Neural cell (in vitro differentiated cells): ENCODE measurements around the gene USP13. TPM values are rescaled to one million over a fixed set of nuclear protein-coding genes. Genes with fewer than 3 reads are reported as not detected.

Source experiments
- H2AFZ ChIP-seq: fragments of 200-600, 300-800 bp; sonication (generic), shearing (Covaris generic); 2 replicates; pipeline ENCODE4 v1.6.0; 2014; ENCODE audit warnings: low read depth, mild to moderate bottlenecking, antibody characterized with exemption, low read length, moderate library complexity
- H3F3A ChIP-seq: fragments of 200-600 bp; shearing (Covaris generic); 2 replicates; pipeline ENCODE4 v1.6.1; 2016; ENCODE audit warnings: mild to moderate bottlenecking, moderate library complexity, mixed read lengths, antibody characterized with exemption, low read length; ENCODE audit not compliant: insufficient read depth, poor library complexity, severe bottlenecking
- H3K27ac ChIP-seq: fragments of 200-600, 300-800 bp; sonication (generic), shearing (Covaris generic); 2 replicates; pipeline ENCODE4 v1.5.1; 2014; ENCODE audit warnings: mild to moderate bottlenecking, low read length, moderate library complexity
- H3K27me3 ChIP-seq: fragments of 300-800, 200-600 bp; sonication (generic), shearing (Covaris generic); 2 replicates; pipeline ENCODE4 v1.6.0; 2014; ENCODE audit warnings: mild to moderate bottlenecking, low read depth, low read length, moderate library complexity; ENCODE audit not compliant: insufficient read depth
- H3K36me3 ChIP-seq: fragments of 300-800, 200-600 bp; sonication (generic), shearing (Covaris generic); 2 replicates; pipeline ENCODE4 v1.5.1; 2014; ENCODE audit warnings: mild to moderate bottlenecking, antibody characterized with exemption, low read length, moderate library complexity; ENCODE audit not compliant: insufficient read depth
- H3K4me2 ChIP-seq: fragments of 300-800, 200-600 bp; sonication (generic), shearing (Covaris generic); 2 replicates; pipeline ENCODE4 v1.6.0; 2014; ENCODE audit warnings: mild to moderate bottlenecking, low read length
- H3K4me3 ChIP-seq: fragments of 300-800, 200-600 bp; sonication (generic), shearing (Covaris generic); 2 replicates; pipeline ENCODE4 v1.5.1; 2014; ENCODE audit warnings: mild to moderate bottlenecking, low read length, moderate library complexity
- H3K79me2 ChIP-seq: fragments of 200-600 bp; shearing (Covaris generic); replicated peaks from 2 replicates; pipeline ENCODE4 v1.6.0; 2014; ENCODE audit warnings: mild to moderate bottlenecking, low read length, moderate library complexity; ENCODE audit not compliant: insufficient read depth
- H3K9ac ChIP-seq: fragments of 300-800, 200-600 bp; sonication (generic), shearing (Covaris generic); 2 replicates; pipeline ENCODE4 v1.6.1; 2016; ENCODE audit warnings: mild to moderate bottlenecking, low read length, mixed read lengths
- H3K9me2 ChIP-seq: fragments of 200-600 bp; shearing (Covaris generic); 2 replicates; pipeline ENCODE4 v1.6.1; 2016; ENCODE audit warnings: mild to moderate bottlenecking, low read length, mixed read lengths; ENCODE audit not compliant: insufficient read depth
- H3K9me3 ChIP-seq: fragments of 200-600, 300-800 bp; sonication (generic), shearing (Covaris generic); 2 replicates; pipeline ENCODE4 v1.6.1; 2016; ENCODE audit warnings: mild to moderate bottlenecking, mixed run types, low read length, moderate library complexity, mixed read lengths
- H4K20me1 ChIP-seq: fragments of 200-600 bp; shearing (Covaris generic); 2 replicates; pipeline ENCODE4 v1.6.1; 2016; ENCODE audit warnings: mild to moderate bottlenecking, mixed run types; ENCODE audit not compliant: insufficient read depth
- CTCF ChIP-seq: fragments of 450-650 bp; IDR thresholded peaks from 2 replicates; pipeline ENCODE4 v1.5.1; 2014; ENCODE audit warnings: antibody characterized with exemption, mild to moderate bottlenecking, moderate library complexity; ENCODE audit not compliant: poor library complexity, severe bottlenecking
- EP300 ChIP-seq: fragments of 450-650 bp; conservative IDR thresholded peaks from 2 replicates; pipeline ENCODE4 v1.6.1; 2014; ENCODE audit warnings: antibody characterized with exemption, mild to moderate bottlenecking, moderate library complexity; ENCODE audit not compliant: poor library complexity, severe bottlenecking
- EZH2 ChIP-seq: fragments of 200-600, 300-800 bp; shearing (Covaris generic), sonication (generic); IDR thresholded peaks from 2 replicates; pipeline ENCODE4 v1.6.1; 2014; ENCODE audit warnings: antibody characterized with exemption, low read length, borderline replicate concordance, mild to moderate bottlenecking; ENCODE audit not compliant: insufficient read depth, poor library complexity, severe bottlenecking
- MXI1 ChIP-seq: fragments of 450-650 bp; conservative IDR thresholded peaks from 2 replicates; pipeline ENCODE4 v1.6.1; 2014; ENCODE audit warnings: antibody characterized with exemption, mild to moderate bottlenecking; ENCODE audit not compliant: poor library complexity, severe bottlenecking
- POLR2AphosphoS5 ChIP-seq: IDR thresholded peaks from 2 replicates; pipeline ENCODE4 v1.6.1; 2012
- RAD21 ChIP-seq: fragments of 450-650 bp; conservative IDR thresholded peaks from 2 replicates; pipeline ENCODE4 v1.6.1; 2014; ENCODE audit warnings: antibody characterized with exemption, mild to moderate bottlenecking, moderate library complexity
- REST ChIP-seq: IDR thresholded peaks from 2 replicates; pipeline ENCODE4 v1.6.1; 2012; ENCODE audit warnings: borderline replicate concordance
- SMC3 ChIP-seq: fragments of 450-650 bp; conservative IDR thresholded peaks from 2 replicates; pipeline ENCODE4 v1.6.1; 2014; ENCODE audit warnings: antibody characterized with exemption, mild to moderate bottlenecking, moderate library complexity; ENCODE audit not compliant: poor library complexity
- TAF1 ChIP-seq: IDR thresholded peaks from 2 replicates; pipeline ENCODE4 v1.6.1; 2012; ENCODE audit warnings: low read depth
- polyA plus RNA-seq: library from polyadenylated mRNA; depleted of rRNA; stranded (reverse); fragments of >200 nt; gene quantifications from 2 replicates; pipeline ENCODE4 v1.2.3, GENCODE V29; 2014

The USP13 gene
- polyA plus RNA-seq, 1 donor from 2014 or later = 3.8 TPM

- Histone ChIP-seq H3K9ac (no peak overlapping the region), H3K79me2 (no peaks in the 10 kb centered on the region), H3K4me3 (no peak overlapping the region), H3F3A (no peaks in the 10 kb centered on the region), H3K9me2 (no peaks in the 10 kb centered on the region), H4K20me1 (no peaks in the 10 kb centered on the region), H3K9me3 (no peaks in the 10 kb centered on the region), H3K4me2 (no peak overlapping the region), H3K27ac (no peak overlapping the region), H3K36me3 (no peaks in the 10 kb centered on the region), H2AFZ (no peak overlapping the region), H3K27me3 (no peaks in the 10 kb centered on the region)
- TF ChIP-seq TAF1 (no peak), POLR2AphosphoS5 (no peak), MXI1 (no peak), RAD21 (no peak), SMC3 (no peak)
Measured at GRCh38 chr3:179825527-179826246, 172.8 kb downstream of the USP13 start.

GRCh38 chr3:179826247-179826637 lies 173.4 kb downstream of the USP13 start:
- Histone ChIP-seq H3K9me2 (no peaks in the 10 kb centered on the region), H3K4me3 (no peak overlapping the region), H3K36me3 (no peaks in the 10 kb centered on the region), H3K9ac (no peak overlapping the region), H3K27ac (no peak overlapping the region), H2AFZ (no peak overlapping the region), H3K4me2 (no peak overlapping the region), H3F3A (no peaks in the 10 kb centered on the region), H3K9me3 (no peaks in the 10 kb centered on the region), H3K27me3 (no peaks in the 10 kb centered on the region), H3K79me2 (no peaks in the 10 kb centered on the region), H4K20me1 (no peaks in the 10 kb centered on the region)
- TF ChIP-seq RAD21 = no peak
- no peak for TF ChIP-seq CTCF
- TF ChIP-seq TAF1 = no peak
- no peak for TF ChIP-seq POLR2AphosphoS5
- TF ChIP-seq REST = no peak

- H3K4me2 ChIP-seq = no peak overlapping the region
- H3F3A ChIP-seq = no peaks in the 10 kb centered on the region
- H3K9me3 ChIP-seq = no peaks in the 10 kb centered on the region
- H3K36me3 ChIP-seq = no peaks in the 10 kb centered on the region
- TF ChIP-seq EZH2 (no peak), EP300 (no peak), TAF1 (no peak), SMC3 (no peak), CTCF (no peak), RAD21 (no peak), REST (no peak), POLR2AphosphoS5 (no peak), MXI1 (no peak)
- no peaks in the 10 kb centered on the region for H3K9me2 ChIP-seq
- no peak overlapping the region for H3K4me3 ChIP-seq
- H4K20me1 ChIP-seq = no peaks in the 10 kb centered on the region
- no peaks in the 10 kb centered on the region for H3K79me2 ChIP-seq
- no peaks in the 10 kb centered on the region for H3K27me3 ChIP-seq
- H3K27ac ChIP-seq = no peak overlapping the region
- no peak overlapping the region for H2AFZ ChIP-seq
- H3K9ac ChIP-seq = no peak overlapping the region
Measured at GRCh38 chr3:179828738-179829137, 175.9 kb downstream of the USP13 start.
